Ishikawa (cell line): ENCODE data around the gene CDH13.

ENCODE experiments used
- CEBPB ChIP-seq: IDR thresholded peaks from 2 replicates; pipeline ENCODE4 v1.6.1; 2012
- CREB1 ChIP-seq: IDR thresholded peaks from 2 replicates; pipeline ENCODE4 v1.6.1; 2012; ENCODE audit warnings: low read depth
- EGR1 ChIP-seq: IDR thresholded peaks from 2 replicates; pipeline ENCODE4 v1.6.1; 2012
- EP300 ChIP-seq: IDR thresholded peaks from 2 replicates; pipeline ENCODE4 v1.6.1; 2012; ENCODE audit warnings: borderline replicate concordance
- FOXM1 ChIP-seq: IDR thresholded peaks from 2 replicates; pipeline ENCODE4 v1.6.1; 2012; ENCODE audit warnings: low read depth, borderline replicate concordance
- MAX ChIP-seq: IDR thresholded peaks from 2 replicates; pipeline ENCODE4 v1.6.1; 2012
- NFIC ChIP-seq: IDR thresholded peaks from 2 replicates; pipeline ENCODE4 v1.6.1; 2012
- RAD21 ChIP-seq: IDR thresholded peaks from 2 replicates; pipeline ENCODE4 v1.6.1; 2012; ENCODE audit warnings: low read depth
- REST ChIP-seq: IDR thresholded peaks from 2 replicates; pipeline ENCODE4 v1.6.1; 2012; ENCODE audit warnings: low read depth, mild to moderate bottlenecking
- TAF1 ChIP-seq: IDR thresholded peaks from 2 replicates; pipeline ENCODE4 v1.6.1; 2012; ENCODE audit warnings: low read depth, mild to moderate bottlenecking
- TCF12 ChIP-seq: IDR thresholded peaks from 2 replicates; pipeline ENCODE4 v1.6.1; 2012; ENCODE audit warnings: low read depth
- TEAD4 ChIP-seq: IDR thresholded peaks from 2 replicates; pipeline ENCODE4 v1.6.1; 2012
- USF1 ChIP-seq: IDR thresholded peaks from 2 replicates; pipeline ENCODE4 v1.6.1; 2012
- YY1 ChIP-seq: IDR thresholded peaks from 2 replicates; pipeline ENCODE4 v1.6.1; 2012; ENCODE audit warnings: low read depth
- ZBTB7A ChIP-seq: IDR thresholded peaks from 2 replicates; pipeline ENCODE4 v1.6.1; 2012; ENCODE audit warnings: low read depth

The CDH13 gene

GRCh38 chr16:83794860-83795554 is 1168.2 kb downstream of the CDH13 start:
- TF ChIP-seq TAF1 (no peak), TEAD4 (no peak), EP300 (no peak), REST (no peak), FOXM1 (no peak), YY1 (no peak), EGR1 (no peak), MAX (no peak), RAD21 (no peak), ZBTB7A (no peak), TCF12 (no peak), CREB1 (no peak), USF1 (no peak)

- TF ChIP-seq MAX (no peak), TCF12 (no peak), RAD21 (no peak), EGR1 (no peak), TEAD4 (no peak), CEBPB (no peak), NFIC (no peak), TAF1 (no peak), USF1 (no peak), YY1 (no peak), CREB1 (no peak), REST (no peak), EP300 (no peak), FOXM1 (no peak), ZBTB7A (no peak)
Observed at GRCh38 chr16:83797013-83797412, 1170.2 kb downstream of the CDH13 start.

- no peak for TF ChIP-seq TAF1
- no peak for TF ChIP-seq TEAD4
- TF ChIP-seq RAD21, result no peak
- no peak for TF ChIP-seq CREB1
- TF ChIP-seq REST, result no peak
- no peak for TF ChIP-seq ZBTB7A
- TF ChIP-seq EGR1, result no peak
- no peak for TF ChIP-seq MAX
- no peak for TF ChIP-seq YY1
- no peak for TF ChIP-seq FOXM1
- no peak for TF ChIP-seq USF1
- TF ChIP-seq NFIC, result no peak
- no peak for TF ChIP-seq EP300
- TF ChIP-seq CEBPB, result no peak
- TF ChIP-seq TCF12, result no peak
Observed at GRCh38 chr16:83799336-83799735, 1172.6 kb downstream of the CDH13 start.
